Stimulated activated effector memory CD8-positive, alpha-beta T cell treated with anti-CD3 and anti-CD28 coated beads, Interleukin-12 subunit alpha, Interleukin-12 subunit beta, amount 100 ng/mL, for 72 hours (primary cell): ENCODE data around the gene ARHGAP26.

Experiments used
- ATAC-seq: fragments of 150-1000 bp; cut with Tn5 transposase; 2 replicates; pipeline ENCODE4 v1.10.0; 2021
- DNase-seq, 2 donors: peaks; one replicate each; pipeline ENCODE4 v3.0.0; 2021 to 2022; ENCODE audit warnings: low spot score in 2 of 2
- H3K27ac Mint-ChIP-seq: one replicate; pipeline ENCODE4 v1.8.0; 2022; ENCODE audit warnings: mild to moderate bottlenecking, mixed read lengths
- H3K36me3 Mint-ChIP-seq: one replicate; pipeline ENCODE4 v1.8.0; 2022; ENCODE audit warnings: mild to moderate bottlenecking, mixed read lengths
- H3K4me1 Mint-ChIP-seq: one replicate; pipeline ENCODE4 v1.8.0; 2022; ENCODE audit warnings: mixed read lengths
- H3K4me3 Mint-ChIP-seq: one replicate; pipeline ENCODE4 v1.8.0; 2022; ENCODE audit warnings: mild to moderate bottlenecking, mixed read lengths
- H3K9me3 Mint-ChIP-seq: one replicate; pipeline ENCODE4 v1.8.0; 2022; ENCODE audit warnings: mixed read lengths

Gene ARHGAP26

GRCh38 chr5:142871363-142872193 lies 101.4 kb downstream of the ARHGAP26 start:
- H3K4me1 Mint-ChIP-seq = peaks cover 35% of the 10 kb centered on the region
- DNase-seq (no peak), ATAC-seq (no peak)
- peaks cover 9% of the 10 kb centered on the region for H3K36me3 Mint-ChIP-seq
- H3K4me3 Mint-ChIP-seq = no peak overlapping the region
- no peaks in the 10 kb centered on the region for H3K9me3 Mint-ChIP-seq
- peak overlapping the region; percentile 24 for H3K27ac Mint-ChIP-seq

GRCh38 chr5:142872217-142872616 lies 102.0 kb downstream of the ARHGAP26 start:
- DNase-seq (no peak), ATAC-seq (no peak)
- H3K4me1 Mint-ChIP-seq = peaks cover 28% of the 10 kb centered on the region
- H3K9me3 Mint-ChIP-seq = no peaks in the 10 kb centered on the region
- H3K36me3 Mint-ChIP-seq = peaks cover 9% of the 10 kb centered on the region
- H3K4me3 Mint-ChIP-seq = no peak overlapping the region
- no peak overlapping the region for H3K27ac Mint-ChIP-seq

GRCh38 chr5:142872795-142873194 lies 102.6 kb downstream of the ARHGAP26 start:
- H3K36me3 Mint-ChIP-seq = peaks cover 9% of the 10 kb centered on the region
- peaks cover 23% of the 10 kb centered on the region for H3K4me1 Mint-ChIP-seq
- H3K9me3 Mint-ChIP-seq = no peaks in the 10 kb centered on the region
- H3K4me3 Mint-ChIP-seq = no peak overlapping the region
- ATAC-seq = no peak
- no peak for DNase-seq
- no peak overlapping the region for H3K27ac Mint-ChIP-seq

GRCh38 chr5:142873831-142874230 lies 103.7 kb downstream of the ARHGAP26 start:
- Mint-ChIP-seq H3K27ac (no peak overlapping the region), H3K4me1 (peaks cover 13% of the 10 kb centered on the region), H3K36me3 (peaks cover 9% of the 10 kb centered on the region), H3K4me3 (no peak overlapping the region), H3K9me3 (no peaks in the 10 kb centered on the region)
- ATAC-seq (no peak), DNase-seq (no peak)

GRCh38 chr5:142874540-142874939 lies 104.4 kb downstream of the ARHGAP26 start:
- Mint-ChIP-seq H3K36me3 (peaks cover 9% of the 10 kb centered on the region), H3K4me1 (peaks cover 13% of the 10 kb centered on the region), H3K27ac (no peak overlapping the region), H3K9me3 (no peaks in the 10 kb centered on the region), H3K4me3 (no peak overlapping the region)
- no peak for ATAC-seq
- no peak for DNase-seq

- ATAC-seq (no peak), DNase-seq (no peak)
- peaks cover 16% of the 10 kb centered on the region for H3K4me1 Mint-ChIP-seq
- peaks cover 18% of the 10 kb centered on the region for H3K36me3 Mint-ChIP-seq
- no peak overlapping the region for H3K4me3 Mint-ChIP-seq
- no peaks in the 10 kb centered on the region for H3K9me3 Mint-ChIP-seq
- H3K27ac Mint-ChIP-seq = no peak overlapping the region
Measured at GRCh38 chr5:142875936-142876335, 105.8 kb downstream of the ARHGAP26 start.

- H3K4me3 Mint-ChIP-seq = no peak overlapping the region
- DNase-seq (no peak), ATAC-seq (no peak)
- H3K9me3 Mint-ChIP-seq = no peaks in the 10 kb centered on the region
- peaks cover 8% of the 10 kb centered on the region for H3K4me1 Mint-ChIP-seq
- H3K27ac Mint-ChIP-seq = peak overlapping the region; percentile 54
- peaks cover 24% of the 10 kb centered on the region for H3K36me3 Mint-ChIP-seq
Measured at GRCh38 chr5:142876817-142877216, 106.6 kb downstream of the ARHGAP26 start.

GRCh38 chr5:142878111-142878510 lies 107.9 kb downstream of the ARHGAP26 start:
- Mint-ChIP-seq H3K9me3 (no peaks in the 10 kb centered on the region), H3K36me3 (peaks cover 24% of the 10 kb centered on the region), H3K4me3 (no peak overlapping the region), H3K4me1 (peaks cover 6% of the 10 kb centered on the region), H3K27ac (peak overlapping the region; percentile 17)
- ATAC-seq (no peak), DNase-seq (no peak)

GRCh38 chr5:142878638-142879037 lies 108.5 kb downstream of the ARHGAP26 start:
- no peak for DNase-seq
- Mint-ChIP-seq H3K4me1 (peaks cover 6% of the 10 kb centered on the region), H3K27ac (peak overlapping the region; percentile 17), H3K4me3 (no peak overlapping the region), H3K9me3 (no peaks in the 10 kb centered on the region), H3K36me3 (peaks cover 27% of the 10 kb centered on the region)
- ATAC-seq = no peak

- ATAC-seq = peak; percentile 60
- H3K27ac Mint-ChIP-seq = peak overlapping the region; percentile 56
- no peak overlapping the region for H3K4me3 Mint-ChIP-seq
Measured at GRCh38 chr5:142881076-142881783, 111.1 kb downstream of the ARHGAP26 start.

GRCh38 chr5:142881784-142882126 lies 111.6 kb downstream of the ARHGAP26 start:
- Mint-ChIP-seq H3K4me3 (no peak overlapping the region), H3K9me3 (no peaks in the 10 kb centered on the region), H3K27ac (peak overlapping the region; percentile 18), H3K4me1 (peaks cover 12% of the 10 kb centered on the region), H3K36me3 (peaks cover 35% of the 10 kb centered on the region)
- ATAC-seq (no peak), DNase-seq (no peak)

More at GRCh38 chr5:142881076-142881783, 111.1 kb downstream of the ARHGAP26 start:
- H3K9me3 Mint-ChIP-seq = no peaks in the 10 kb centered on the region
- peaks cover 12% of the 10 kb centered on the region for H3K4me1 Mint-ChIP-seq
- no peak for DNase-seq
- H3K36me3 Mint-ChIP-seq = peaks cover 31% of the 10 kb centered on the region

GRCh38 chr5:142883025-142883424 lies 112.8 kb downstream of the ARHGAP26 start:
- Mint-ChIP-seq H3K4me1 (peaks cover 12% of the 10 kb centered on the region), H3K9me3 (no peaks in the 10 kb centered on the region), H3K27ac (peak overlapping the region; percentile 29), H3K4me3 (no peak overlapping the region), H3K36me3 (peaks cover 36% of the 10 kb centered on the region)
- DNase-seq (no peak), ATAC-seq (no peak)

GRCh38 chr5:142883438-142883837 lies 113.3 kb downstream of the ARHGAP26 start:
- peaks cover 40% of the 10 kb centered on the region for H3K36me3 Mint-ChIP-seq
- no peak for DNase-seq
- ATAC-seq = no peak
- H3K27ac Mint-ChIP-seq = peak overlapping the region; percentile 54
- H3K4me3 Mint-ChIP-seq = no peak overlapping the region
- peaks cover 12% of the 10 kb centered on the region for H3K4me1 Mint-ChIP-seq
- H3K9me3 Mint-ChIP-seq = no peaks in the 10 kb centered on the region

GRCh38 chr5:142884029-142884428 lies 113.9 kb downstream of the ARHGAP26 start:
- peaks cover 12% of the 10 kb centered on the region for H3K4me1 Mint-ChIP-seq
- no peak overlapping the region for H3K4me3 Mint-ChIP-seq
- DNase-seq = no peak
- peak overlapping the region; percentile 54 for H3K27ac Mint-ChIP-seq
- H3K36me3 Mint-ChIP-seq = peaks cover 45% of the 10 kb centered on the region
- no peak for ATAC-seq
- H3K9me3 Mint-ChIP-seq = no peaks in the 10 kb centered on the region

GRCh38 chr5:142886211-142886610 lies 116.0 kb downstream of the ARHGAP26 start:
- no peaks in the 10 kb centered on the region for H3K9me3 Mint-ChIP-seq
- no peak for ATAC-seq

GRCh38 chr5:142886956-142887355 lies 116.8 kb downstream of the ARHGAP26 start:
- no peak for ATAC-seq

More at GRCh38 chr5:142886211-142886610, 116.0 kb downstream of the ARHGAP26 start:
- no peak for DNase-seq
- H3K36me3 Mint-ChIP-seq = peaks cover 33% of the 10 kb centered on the region
- peaks cover 20% of the 10 kb centered on the region for H3K4me1 Mint-ChIP-seq
- peak overlapping the region; percentile 60 for H3K27ac Mint-ChIP-seq
- no peak overlapping the region for H3K4me3 Mint-ChIP-seq

More at GRCh38 chr5:142886956-142887355, 116.8 kb downstream of the ARHGAP26 start:
- peaks cover 35% of the 10 kb centered on the region for H3K36me3 Mint-ChIP-seq
- H3K4me1 Mint-ChIP-seq = peaks cover 24% of the 10 kb centered on the region
- H3K9me3 Mint-ChIP-seq = no peaks in the 10 kb centered on the region
- H3K27ac Mint-ChIP-seq = peak overlapping the region; percentile 45
- no peak for DNase-seq
- no peak overlapping the region for H3K4me3 Mint-ChIP-seq
